ENCODE data around the gene TLR9.

DNA sequence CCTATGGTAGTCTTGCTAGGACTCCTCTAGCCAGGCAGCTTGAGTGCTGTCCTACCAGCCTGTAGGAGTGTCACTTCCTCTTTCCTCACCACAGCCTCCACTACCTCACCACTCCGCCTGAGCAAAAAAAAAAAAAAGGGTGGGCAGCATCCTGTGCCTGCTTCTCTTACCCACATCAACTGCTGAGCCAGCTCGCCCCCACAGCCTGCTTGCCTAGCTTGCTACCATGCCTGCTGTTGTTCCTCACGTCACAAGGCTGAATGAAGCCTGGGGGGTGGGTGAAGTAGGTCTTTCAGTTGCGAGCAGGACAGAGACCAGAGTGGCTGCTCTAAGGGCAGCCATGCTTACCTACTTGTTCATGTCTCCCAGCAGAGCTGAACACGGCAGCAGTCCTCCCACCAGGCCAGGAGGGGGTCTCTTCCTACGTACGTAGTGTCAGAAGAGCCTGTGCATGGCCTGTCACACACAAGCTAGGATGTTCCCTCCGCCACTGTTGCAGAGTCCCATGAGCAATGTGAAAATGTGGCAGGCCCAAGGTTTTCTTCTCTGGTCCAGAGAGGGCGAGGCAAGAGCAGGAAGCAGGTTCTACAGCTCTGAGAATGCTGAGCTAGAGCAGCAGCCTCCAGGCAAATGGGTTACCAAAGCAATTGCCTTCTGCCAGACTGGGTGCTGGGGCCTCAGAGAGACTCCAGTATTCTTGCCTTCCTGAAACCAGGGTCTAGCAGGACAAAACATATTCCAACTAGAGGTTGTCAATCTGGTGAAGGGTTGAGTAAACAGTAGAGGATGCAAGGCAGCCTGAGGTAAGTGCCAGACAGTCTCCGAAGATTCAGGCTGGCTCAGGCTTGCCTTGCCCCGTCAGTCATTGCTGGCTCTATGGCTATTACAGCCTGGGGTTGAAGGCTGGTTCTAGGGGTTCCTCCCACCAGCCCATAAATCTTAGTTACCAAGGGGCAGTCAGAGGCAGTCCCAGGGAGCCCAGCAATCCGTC, 28.2 kb upstream of the TLR9 start:
- TF ChIP-seq CTCF (conservative IDR thresholded peaks at IDR 0.05) (no peak), EZH2 (IDR thresholded peaks at IDR 0.05; ENCODE audit: low read depth) (no peak)
